Sigmoid colon (tissue), 4 donors: ENCODE results near the gene MAD1L1.

Experiments used
- CTCF ChIP-seq, 4 experiments: fragments of 450-650 bp in 3 of 4; fragments of 200-600 bp in 1 of 4; IDR thresholded peaks; one replicate each; pipeline ENCODE4 v1.5.1; 2016 to 2019; ENCODE audit warnings: antibody characterized with exemption in 4 of 4, mild to moderate bottlenecking in 3 of 4, moderate library complexity in 2 of 4
- POLR2A ChIP-seq, 2 donors: fragments of 450-650 bp; IDR thresholded peaks; one replicate each; pipeline ENCODE4 v1.6.1; 2016; ENCODE audit warnings: antibody characterized with exemption in 2 of 2, mild to moderate bottlenecking in 2 of 2, moderate library complexity in 2 of 2
- POLR2AphosphoS5 ChIP-seq, 4 donors: sonication (generic); formaldehyde crosslinking; IDR thresholded peaks; one replicate each; pipeline ENCODE4 v1.6.1; 2017; ENCODE audit warnings: antibody characterized with exemption in 4 of 4

DNA sequence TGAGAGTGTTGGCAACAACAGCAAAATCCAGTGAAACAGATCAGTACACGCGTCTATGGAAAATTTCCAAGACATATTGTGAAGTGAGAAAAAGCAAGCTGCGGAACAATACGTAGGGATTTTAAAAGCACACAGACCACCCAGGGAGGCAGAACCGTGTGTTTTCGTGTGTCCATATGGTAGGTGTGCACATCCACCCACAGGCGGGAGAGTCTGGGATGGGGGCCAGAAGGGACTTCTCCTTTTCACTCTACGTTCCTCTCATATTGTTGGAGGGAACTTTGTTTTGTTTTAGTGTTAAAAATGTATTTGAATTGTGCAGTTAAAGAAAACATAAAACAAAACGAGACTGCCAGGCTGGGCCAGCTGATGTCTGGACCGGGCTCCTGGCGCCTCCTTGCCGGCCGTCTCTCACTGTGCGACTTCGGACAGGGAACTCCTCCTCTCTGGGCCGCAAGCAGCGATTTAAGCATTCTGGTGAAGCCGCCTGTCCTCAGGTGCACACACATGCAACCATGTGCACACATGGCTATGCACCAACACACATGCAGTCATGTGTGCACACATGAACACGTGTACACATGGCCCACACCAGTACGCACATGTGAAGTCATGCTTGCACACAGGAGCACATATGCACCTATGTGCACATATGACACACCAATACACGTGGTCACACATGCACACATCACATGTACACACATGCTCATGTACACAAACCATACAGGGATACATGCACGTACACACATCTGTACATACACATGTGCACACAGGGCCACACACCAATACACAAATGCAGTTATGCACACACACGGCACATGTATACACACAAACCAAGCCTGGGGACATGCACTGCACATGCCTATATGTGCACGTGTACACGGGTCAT, 421.5 kb downstream of the MAD1L1 start:
- no peak for TF ChIP-seq POLR2A (IDR thresholded peaks at IDR 0.05)
- no peak for TF ChIP-seq CTCF (IDR thresholded peaks at IDR 0.05)
- no peak for TF ChIP-seq POLR2AphosphoS5 (IDR thresholded peaks at IDR 0.05)
